GM12878 (cell line): ENCODE data around the gene MVP. TPM values are rescaled to one million over a fixed set of nuclear protein-coding genes. Genes with fewer than 3 reads are reported as not detected.
"Not testable (repeated sequence)": the region's sequence is repeated elsewhere in the genome, so short reads cannot be mapped to it uniquely, and the experiment has no call there.

Experiments used
- ATAC-seq: fragments of 200-7000 bp; cut with Tn5 transposase; 3 replicates; pipeline ENCODE4 v1.9.1; 2020; ENCODE audit warnings: mild to moderate bottlenecking, moderate library complexity
- BruUV-seq: library from RNA; stranded (reverse); fragments of 400-500 nt; replicated peaks from 2 replicates; lab custom pipeline; 2021; lab: Mats Ljungman, UMichigan
- CTCF ChIA-PET: fragments of 300-600 bp; sonication (Branson Sonifier 250); formaldehyde crosslinking; extraction: SDS; loops from one replicate; lab custom pipeline; 2021; ENCODE audit warnings: inconsistent platforms; lab: Yijun Ruan, JAX
- POLR2A ChIA-PET: fragments of 350-600 bp; formaldehyde crosslinking; extraction: SDS; loops from one replicate; lab custom pipeline; 2021; ENCODE audit warnings: inconsistent platforms; lab: Charles Lee
- RAD21 ChIA-PET: fragments of 300-600 bp; sonication (Branson Sonifier 250); formaldehyde crosslinking; loops from one replicate; lab custom pipeline; 2023; ENCODE audit warnings: antibody characterized with exemption; ENCODE audit not compliant: unreplicated experiment; lab: Charles Lee
- SMC1A ChIA-PET: fragments of 300-600 bp; sonication (Branson Sonifier 250); formaldehyde crosslinking; loops from one replicate; lab custom pipeline; 2023; ENCODE audit not compliant: unreplicated experiment, uncharacterized antibody; lab: Charles Lee
- DNase-seq: peaks from one replicate; pipeline ENCODE4 v3.0.0-alpha.2; 2011; ENCODE audit warnings: low read depth, low spot score
- FAIRE-seq: peaks from 3 replicates; lab custom pipeline; 2011; peaks lifted over from hg19 to GRCh38; lab: Jason Lieb, UNC
- H2AFZ ChIP-seq: 2 replicates; pipeline ENCODE4 v1.6.0; 2011; ENCODE audit warnings: low read depth, low read length, control low read depth; ENCODE audit not compliant: control insufficient read depth
- H3K27ac ChIP-seq: 2 replicates; pipeline ENCODE4 v1.5.1; 2011; ENCODE audit warnings: control low read depth; ENCODE audit not compliant: control insufficient read depth, insufficient read depth
- H3K27me3 ChIP-seq, 2 experiments: replicated peaks in 1 of 2; 2 replicates each; pipeline versions ENCODE4 v1.6.0 to v1.6.1; 2011; ENCODE audit warnings: low read length in 1 of 2; ENCODE audit not compliant: control insufficient read depth in 2 of 2, insufficient read depth in 2 of 2
- H3K36me3 ChIP-seq, 2 experiments: 2 replicates each; pipeline ENCODE4 v1.5.1; 2011; ENCODE audit warnings: low read length in 1 of 2; ENCODE audit not compliant: control insufficient read depth in 2 of 2, insufficient read depth in 2 of 2
- H3K4me1 ChIP-seq: 2 replicates; pipeline ENCODE4 v1.6.1; 2011; ENCODE audit warnings: mild to moderate bottlenecking, low read length, moderate library complexity, mixed read lengths; ENCODE audit not compliant: control insufficient read depth, insufficient read depth
- H3K4me2 ChIP-seq: 2 replicates; pipeline ENCODE4 v1.6.0; 2011; ENCODE audit warnings: control low read depth; ENCODE audit not compliant: control insufficient read depth, insufficient read depth
- H3K4me3 ChIP-seq: fragments of 200-600 bp; sonication (generic); 2 replicates; pipeline ENCODE4 v1.5.1; 2016
- H3K79me2 ChIP-seq: 2 replicates; pipeline ENCODE4 v1.6.0; 2011; ENCODE audit warnings: low read length; ENCODE audit not compliant: control insufficient read depth, insufficient read depth
- H3K9ac ChIP-seq: 2 replicates; pipeline ENCODE4 v1.8.0; 2011; ENCODE audit warnings: low read length, control low read depth, mixed read lengths; ENCODE audit not compliant: control insufficient read depth, insufficient read depth
- H3K9me3 ChIP-seq: replicated peaks from 3 replicates; pipeline ENCODE4 v1.5.1; 2011; ENCODE audit warnings: mild to moderate bottlenecking, low read length; ENCODE audit not compliant: control insufficient read depth, insufficient read depth
- H4K20me1 ChIP-seq: 2 replicates; pipeline ENCODE4 v1.6.0; 2011; ENCODE audit not compliant: control insufficient read depth, insufficient read depth
- CBX3 ChIP-seq: fragments of 200-600 bp; sonication (generic); IDR thresholded peaks from 2 replicates; pipeline ENCODE4 v1.6.1; 2016; ENCODE audit warnings: low read depth, borderline replicate concordance
- KAT2A ChIP-seq: conservative IDR thresholded peaks from 2 replicates; pipeline ENCODE4 v1.6.1; 2011; ENCODE audit warnings: low read depth, low read length; ENCODE audit not compliant: control insufficient read depth
- LARP7 ChIP-seq: fragments of 450-650 bp; IDR thresholded peaks from 2 replicates; pipeline ENCODE4 v1.6.1; 2017; ENCODE audit warnings: mild to moderate bottlenecking
- POU2F2 ChIP-seq: IDR thresholded peaks from 3 replicates; pipeline ENCODE4 v1.6.1; 2011; ENCODE audit warnings: low read depth, mild to moderate bottlenecking, low read length, borderline replicate concordance
- ZNF217 ChIP-seq: fragments of 450-650 bp; IDR thresholded peaks from 2 replicates; pipeline ENCODE4 v1.6.1; 2017; ENCODE audit warnings: antibody characterized with exemption, mild to moderate bottlenecking
- WGBS: methylation state at CpG from one replicate; pipeline ENCODE4 v1.1.6; 2016; ENCODE audit warnings: low lambda C conversion rate; ENCODE audit not compliant: insufficient replicate concordance, insufficient coverage; ENCODE audit errors: missing lambda C conversion rate; 5-methylcytosine and 5-hydroxymethylcytosine counted together
- in situ Hi-C: fragments of 300-500 bp; cut with MboI; formaldehyde crosslinking; loops from 9 replicates; pipeline ENCODE4 v1.14.3; 2018; ENCODE audit warnings: mixed read lengths
- intact Hi-C: fragments of 100-400 bp; cut with micrococcal nuclease; formaldehyde crosslinking; loops from one replicate; pipeline ENCODE4 v1.14.2; 2022; ENCODE audit not compliant: unreplicated experiment
- polyA plus RNA-seq, 11 experiments: library from polyadenylated mRNA; depleted of rRNA in 4 of 11; unstranded in 6 of 11; stranded (reverse) in 5 of 11; fragments of >200 nt; fragmentation: Nextera tagmentation in 4 of 11; fragmentation: Illumina TruSeq in 1 of 11; extraction: Ambion mirVana in 4 of 11; extraction: Trizol in 1 of 11; gene quantifications; 1 replicate in 1 of 11; 2 replicates in 10 of 11; pipeline versions ENCODE4 v1.2.1 to v1.2.3, GENCODE V29; 2011 to 2016; ENCODE audit warnings: inconsistent platforms in 2 of 11, missing spikeins in 2 of 11, low read depth in 1 of 11
- total RNA-seq, 4 experiments: library from RNA; depleted of rRNA in 3 of 4; stranded (reverse); fragments of >200 nt in 3 of 4; fragmentation: Illumina TruSeq in 1 of 4; extraction: Trizol in 1 of 4; gene quantifications; 2 replicates each; pipeline versions ENCODE4 v1.2.1 to v1.2.3, GENCODE V29; 2013 to 2021

Gene MVP
- total and polyA plus RNA-seq, 10 of the 15 experiments (the other 5 are each of a cell fraction or from before 2014, with no cell fraction given) = 0.98 to 74.2 (median 54.7) TPM

DNA sequence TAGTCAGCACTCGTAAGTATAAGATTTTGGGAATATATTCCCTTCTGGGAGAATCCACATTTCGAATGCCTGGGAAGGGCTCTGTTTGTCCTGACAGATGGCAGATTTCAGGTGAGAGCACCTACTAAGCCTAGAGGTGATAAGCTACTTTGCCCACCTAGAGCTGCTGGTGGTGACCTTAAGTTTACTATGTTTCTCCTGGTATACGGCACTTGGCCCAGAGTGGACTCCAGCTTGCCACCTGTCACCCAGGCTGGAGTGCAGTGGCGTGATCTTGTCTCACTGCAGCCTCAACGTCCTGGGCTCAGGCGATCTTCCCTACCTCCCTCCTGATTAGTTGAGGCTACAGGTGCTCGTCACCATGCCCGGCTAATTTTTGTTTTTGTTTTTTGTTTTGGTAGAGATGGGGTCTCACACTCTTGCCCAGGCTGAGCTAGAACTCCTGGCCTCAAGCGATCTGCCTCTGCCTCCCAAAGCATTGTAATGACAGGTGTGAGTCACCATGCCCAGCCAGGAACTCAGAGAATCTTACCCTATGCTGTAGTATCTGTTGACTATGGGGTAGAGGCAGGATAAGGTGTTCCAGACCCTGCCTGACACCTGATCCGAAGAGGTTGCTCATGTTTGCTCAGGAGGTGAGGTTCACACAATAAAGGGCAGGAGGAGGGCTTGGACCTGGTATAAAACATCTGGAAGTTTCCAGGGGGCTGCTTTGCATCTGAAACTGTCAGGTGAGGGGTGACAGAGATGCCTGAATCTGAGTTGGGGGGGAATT is 42.5 kb upstream of the MVP start, which contains the start of gene ZG16:
Gene ZG16, plus strand, starts transcription at position 681 of the 775 bp plus-strand sequence. CDS start 1,011 bp downstream, outside the sequence.
- Histone ChIP-seq H3K4me1 (no peaks in the 10 kb centered on the region), H4K20me1 (no peaks in the 10 kb centered on the region), H3K36me3 (no peaks in the 10 kb centered on the region), H3K27ac (no peak within 1 kb of the TSS), H3K9me3 (no peaks in the 10 kb centered on the region), H3K4me3 (no peak within 1 kb of the TSS), H3K79me2 (no peaks in the 10 kb centered on the region), H3K27me3 (no peaks in the 10 kb centered on the region), H2AFZ (no peak within 1 kb of the TSS), H3K9ac (no peak within 1 kb of the TSS), H3K4me2 (no peak within 1 kb of the TSS)
- RAD21 ChIA-PET = no interaction called here
- SMC1A ChIA-PET = interaction anchor here (0.7 to 1.8 kb wide), 4 partner anchors 10 to 52 kb away, joined by 3 to 7 read pairs (median 4); no protein-coding TSS in a partner anchor
- POLR2A ChIA-PET = interaction anchor here (0.6 to 1.3 kb wide), 5 partner anchors 11 to 45 kb away, joined by 3 to 8 read pairs (median 5); no protein-coding TSS in a partner anchor
- intact Hi-C loops = no loop called here
- DNase-seq = no peak
- no peak for FAIRE-seq
- in situ Hi-C loops = no loop called here
- no TSS peak for BruUV-seq
- no peak for ATAC-seq
- CTCF ChIA-PET = interaction anchor here (0.9 to 1.6 kb wide), 4 partner anchors 10 to 26 kb away, joined by 3 read pairs; partner anchors contain the start of gene KIF22
- TF ChIP-seq LARP7 (no peak), POU2F2 (no peak)
- WGBS = 35% methylated on average over 10 of the region's 10 CpGs

DNA sequence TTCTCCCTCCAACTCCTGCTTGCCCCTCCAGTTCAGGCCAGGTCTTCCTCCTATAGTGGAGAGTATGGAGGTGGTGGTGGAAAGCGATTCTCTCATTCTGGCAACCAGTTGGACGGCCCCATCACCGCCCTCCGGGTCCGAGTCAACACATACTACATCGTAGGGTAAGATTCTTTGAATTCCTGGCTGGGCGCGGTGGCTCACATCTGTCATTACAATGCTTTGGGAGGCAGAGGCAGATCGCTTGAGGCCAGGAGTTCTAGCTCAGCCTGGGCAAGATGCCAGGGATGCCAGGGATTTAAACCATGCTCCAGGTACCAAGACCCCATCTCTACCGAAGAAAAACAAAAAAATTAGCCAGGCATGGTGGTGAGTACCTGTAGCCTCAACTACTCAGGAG is 40.8 kb upstream of the MVP start:
- ChIA-PET CTCF (no interaction called here), POLR2A (no interaction called here), SMC1A (interaction anchor here (1.8 kb wide), 1 partner anchor 25 kb away, joined by 7 read pairs; no protein-coding TSS in a partner anchor), RAD21 (no interaction called here)
- no peak overlapping the region for H2AFZ ChIP-seq
- BruUV-seq = no TSS peak
- no peaks in the 10 kb centered on the region for H3K79me2 ChIP-seq
- no peaks in the 10 kb centered on the region; the same call in none of the 2 replicates for H3K4me1 ChIP-seq
- H3K27me3 ChIP-seq = no peaks in the 10 kb centered on the region
- DNase-seq = no peak
- WGBS = 64% methylated on average over 10 of the region's 10 CpGs
- no peaks in the 10 kb centered on the region for H3K9me3 ChIP-seq
- in situ Hi-C loops (no loop called here), intact Hi-C loops (no loop called here)
- no peaks in the 10 kb centered on the region for H4K20me1 ChIP-seq
- TF ChIP-seq CBX3 (no peak), ZNF217 (no peak), KAT2A (no peak)
- no peak overlapping the region for H3K9ac ChIP-seq
- H3K4me2 ChIP-seq = no peak overlapping the region
- H3K36me3 ChIP-seq = no peaks in the 10 kb centered on the region
- no peak for FAIRE-seq
- no peak overlapping the region for H3K4me3 ChIP-seq
- H3K27ac ChIP-seq = no peak overlapping the region
- ATAC-seq = no peak

DNA sequence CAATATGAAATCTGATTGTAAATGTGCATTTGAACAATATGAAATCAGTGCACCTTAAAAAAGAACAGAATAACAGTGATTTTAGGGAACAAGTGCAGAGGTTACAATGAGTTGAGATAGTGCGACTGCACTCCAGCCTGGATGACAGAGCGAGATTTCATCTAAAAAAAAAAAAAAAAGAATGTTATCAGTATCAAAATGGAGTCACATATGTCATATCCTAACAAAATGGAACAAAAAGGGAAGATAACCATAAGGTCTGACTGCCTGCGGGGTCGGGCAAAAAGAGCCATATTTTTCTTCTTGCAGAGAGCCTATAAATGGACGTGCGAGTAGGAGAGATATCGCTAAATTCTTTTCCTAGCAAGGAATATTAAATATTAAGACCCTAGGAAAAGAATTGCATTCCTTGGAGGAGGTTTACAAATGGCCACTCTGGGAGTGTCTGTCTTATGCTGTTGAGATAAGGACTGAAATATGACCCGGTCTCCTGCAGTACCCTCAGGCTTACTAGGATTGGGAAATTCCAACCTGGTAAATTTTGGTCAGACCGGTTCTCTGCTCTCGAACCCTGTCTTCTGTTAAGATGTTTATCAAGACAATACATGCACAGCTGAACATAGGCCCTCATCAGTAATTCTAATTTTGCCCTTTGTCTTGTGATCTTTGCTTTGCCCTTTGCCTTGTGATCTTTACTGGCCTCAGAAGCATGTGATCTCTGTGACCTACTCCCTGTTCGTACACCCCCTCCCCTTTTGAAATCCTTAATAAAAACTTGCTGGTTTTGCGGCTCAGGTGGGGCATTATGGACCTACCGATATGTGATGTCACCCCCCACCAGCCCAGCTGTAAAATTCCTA is 36.9 kb upstream of the MVP start:
- H3K36me3 ChIP-seq, H3K9me3 ChIP-seq, DNase-seq, H3K4me1 ChIP-seq, H3K27ac ChIP-seq, H3K79me2 ChIP-seq, H3K4me2 ChIP-seq, H2AFZ ChIP-seq, H3K4me3 ChIP-seq, RAD21 ChIA-PET, POLR2A ChIA-PET, H3K9ac ChIP-seq, ATAC-seq, H3K27me3 ChIP-seq, FAIRE-seq, H4K20me1 ChIP-seq, BruUV-seq: not testable (repeated sequence)
- ChIA-PET SMC1A (interaction anchor here (1.3 to 2.2 kb wide), 2 partner anchors 28 to 54 kb away, joined by 3 to 10 read pairs; no protein-coding TSS in a partner anchor), CTCF (interaction anchor here (0.7 to 3.4 kb wide), 4 partner anchors 8 to 53 kb away, joined by 3 to 24 read pairs (median 4); no protein-coding TSS in a partner anchor)
- in situ Hi-C loops (loop anchor here (5.0 kb wide), 1 partner anchor 51 kb away; no protein-coding TSS in a partner anchor), intact Hi-C loops (loop anchor here (5.0 kb wide), 1 partner anchor 36 kb away; the partner anchor contains the start of gene C16orf54)
- 80% methylated on average over 13 of the region's 13 CpGs for WGBS
